EH (cell line): ENCODE data around the gene R3HDM4.

Experiments
- DNase-seq: peaks from one replicate; pipeline ENCODE4 v3.0.0-alpha.2; 2015; ENCODE audit warnings: low read depth

The R3HDM4 gene

DNA sequence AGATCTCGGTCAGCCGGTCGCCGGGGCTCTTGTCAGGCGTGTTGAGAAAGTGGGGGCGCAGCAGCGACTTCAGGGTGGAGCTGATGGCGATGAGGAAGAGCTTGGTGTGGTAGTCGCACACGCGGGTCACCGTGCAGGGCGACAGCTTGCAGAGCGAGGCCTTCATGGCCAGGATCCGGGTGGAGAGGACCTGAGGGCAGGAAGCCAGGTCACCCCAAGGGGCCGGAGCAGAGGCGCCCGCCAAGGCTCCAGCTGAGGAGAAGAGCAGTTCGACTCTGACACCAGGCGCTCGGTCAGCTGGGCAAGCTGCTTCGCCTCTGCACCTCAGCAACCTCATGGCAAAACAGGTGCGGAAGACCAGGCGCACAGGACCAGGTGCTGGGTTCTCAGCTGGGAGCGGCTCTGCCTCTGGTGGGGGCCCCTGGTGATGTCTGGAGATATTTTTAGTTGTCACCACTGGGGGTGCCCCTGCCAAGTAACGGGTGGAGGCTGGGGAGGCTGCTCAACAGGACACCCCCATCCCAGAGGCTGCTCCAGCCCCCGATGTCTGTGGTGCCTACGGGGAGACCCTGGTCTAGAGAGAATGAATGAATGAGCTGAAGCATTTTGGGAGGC lies 37.6 kb downstream of the R3HDM4 start:
- DNase-seq: no peak

DNA sequence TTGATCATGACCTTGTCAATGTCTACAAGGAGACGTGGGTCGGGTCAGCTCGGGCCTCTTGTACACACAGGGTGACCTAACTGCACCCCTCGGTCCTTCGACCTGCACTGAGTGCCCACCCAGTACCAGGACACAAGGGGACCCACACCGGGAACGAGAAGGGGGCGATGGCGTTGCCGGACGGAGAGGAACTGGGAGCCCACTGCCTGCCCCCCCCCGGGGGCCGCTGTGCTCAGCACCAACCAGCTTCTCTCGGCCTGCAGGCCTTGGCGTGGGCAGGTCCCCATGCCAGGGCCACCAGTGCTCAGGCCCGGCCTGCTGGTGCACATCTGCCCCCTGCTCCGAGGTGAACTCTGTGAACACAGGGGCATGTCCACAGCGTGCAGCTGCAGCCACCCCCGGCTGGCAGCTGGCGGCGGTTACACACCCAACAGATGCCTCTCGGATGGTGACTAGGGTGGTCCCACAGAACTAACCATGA lies 39.4 kb downstream of the R3HDM4 start:
- no peak for DNase-seq

DNA sequence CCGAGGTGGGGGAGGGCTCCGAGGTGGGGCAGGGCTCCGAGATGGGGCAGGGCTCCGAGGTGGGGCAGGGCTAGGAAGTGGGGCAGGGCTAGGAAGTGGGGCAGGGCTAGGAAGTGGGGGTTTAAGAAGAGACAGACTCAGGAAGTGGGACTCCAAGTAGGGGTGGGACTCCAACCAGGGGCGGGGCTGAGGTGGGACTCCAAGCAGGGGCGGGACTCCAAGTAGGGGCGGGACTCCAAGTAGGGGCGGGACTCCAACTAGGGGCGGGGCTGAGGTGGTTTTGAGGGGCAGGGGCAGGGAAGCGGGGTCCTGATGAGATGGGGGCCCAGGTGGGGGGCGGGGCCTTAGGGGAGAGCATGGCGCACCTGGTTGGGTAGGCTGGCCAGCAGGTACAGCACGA lies 39.9 kb downstream of the R3HDM4 start:
- DNase-seq: peak; percentile 43

DNA sequence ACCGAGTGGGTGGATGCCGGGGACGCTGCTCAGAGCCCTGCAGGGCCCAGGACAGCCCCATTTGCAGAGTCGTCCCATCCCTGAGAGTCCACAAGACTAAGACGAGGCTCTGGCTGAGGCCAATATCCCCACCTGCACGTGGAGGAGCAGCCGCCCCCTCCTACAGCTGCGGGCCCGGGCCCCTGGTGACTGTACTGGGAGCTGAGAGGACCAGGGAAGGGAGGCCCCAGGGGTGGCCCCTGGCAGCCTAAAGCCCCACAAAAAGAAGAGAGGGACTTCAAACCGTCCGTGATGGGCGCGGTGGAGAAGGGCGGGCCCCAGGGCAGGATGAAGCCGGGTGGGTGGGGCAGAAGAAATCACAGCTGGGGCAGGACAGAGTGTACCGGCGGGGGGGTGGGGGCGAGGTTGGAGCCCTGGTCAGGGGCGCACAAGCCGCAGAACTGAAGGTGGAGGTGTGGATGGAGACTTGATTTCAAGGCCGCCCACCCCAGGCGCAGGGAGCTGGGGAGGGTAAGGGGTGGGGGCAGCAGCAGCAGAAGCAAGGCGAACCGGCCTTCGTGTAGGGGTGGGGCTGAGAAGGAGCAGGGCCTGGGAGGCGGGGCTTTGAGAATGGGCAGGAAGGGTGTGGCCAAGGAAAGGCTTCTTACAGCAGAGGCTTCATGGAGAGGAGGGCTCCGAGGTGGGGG lies 40.6 kb downstream of the R3HDM4 start:
- DNase-seq: peak; percentile 42

DNA sequence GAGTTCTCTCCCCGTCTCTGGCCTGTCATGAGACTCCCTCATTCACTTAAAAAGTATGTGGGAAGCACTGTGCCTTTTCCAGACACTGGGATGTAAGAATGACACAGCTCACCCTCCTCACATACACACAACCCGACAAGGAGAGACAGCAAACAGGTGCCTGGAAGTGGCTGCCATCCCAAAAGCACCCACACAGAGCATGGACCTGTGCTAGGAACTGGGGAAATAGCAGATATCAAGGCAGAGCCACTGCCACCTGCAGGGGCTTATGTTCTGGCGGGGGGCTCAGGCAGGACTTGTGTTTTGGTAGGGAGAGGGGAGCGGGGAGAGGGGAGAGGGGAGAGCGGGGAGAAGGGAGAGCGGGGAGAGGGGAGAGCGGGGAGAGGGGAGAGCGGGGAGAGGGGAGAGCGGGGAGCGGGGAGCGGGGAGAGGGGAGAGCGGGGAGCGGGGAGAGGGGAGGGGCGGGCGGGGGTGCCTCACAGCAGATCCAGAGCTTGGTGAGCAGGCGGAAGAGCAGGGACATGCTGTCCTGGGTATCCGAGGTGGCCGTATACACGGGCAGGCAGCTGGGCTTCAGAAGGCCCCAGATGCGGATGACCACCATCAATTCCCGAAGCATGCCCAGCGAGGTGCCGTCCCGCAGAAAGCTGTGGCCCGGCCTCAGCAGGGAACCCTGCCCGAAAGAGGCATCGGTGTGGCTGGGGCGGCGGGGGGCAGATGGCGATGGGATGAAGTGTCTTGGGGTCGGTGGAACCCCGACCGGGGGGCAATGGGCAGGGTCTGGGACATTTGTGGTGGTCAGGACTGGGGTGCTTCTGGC lies 41.4 kb downstream of the R3HDM4 start:
- DNase-seq: no peak

DNA sequence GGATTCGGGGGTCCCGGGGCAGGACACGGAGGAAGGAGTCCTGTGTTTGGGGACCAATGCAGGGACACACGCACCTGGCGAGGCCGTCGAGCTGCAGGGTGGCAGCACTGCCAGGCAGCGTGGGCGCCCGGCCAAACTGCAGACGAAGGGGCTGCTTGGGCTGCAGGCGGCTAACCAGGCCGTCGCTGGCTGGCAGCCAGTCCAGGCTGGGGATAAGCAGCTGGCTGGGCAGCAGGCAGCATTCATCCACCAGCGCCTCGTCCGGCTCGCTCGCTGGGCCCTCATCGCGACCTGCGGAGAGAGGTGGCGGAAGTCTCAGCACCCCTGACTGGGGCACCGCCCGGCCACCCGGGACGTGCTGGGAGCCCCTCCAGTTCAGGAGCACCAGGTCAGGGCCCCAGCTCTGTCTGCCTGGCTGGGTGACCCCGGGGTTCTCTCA lies 42.0 kb downstream of the R3HDM4 start:
- no peak for DNase-seq

DNA sequence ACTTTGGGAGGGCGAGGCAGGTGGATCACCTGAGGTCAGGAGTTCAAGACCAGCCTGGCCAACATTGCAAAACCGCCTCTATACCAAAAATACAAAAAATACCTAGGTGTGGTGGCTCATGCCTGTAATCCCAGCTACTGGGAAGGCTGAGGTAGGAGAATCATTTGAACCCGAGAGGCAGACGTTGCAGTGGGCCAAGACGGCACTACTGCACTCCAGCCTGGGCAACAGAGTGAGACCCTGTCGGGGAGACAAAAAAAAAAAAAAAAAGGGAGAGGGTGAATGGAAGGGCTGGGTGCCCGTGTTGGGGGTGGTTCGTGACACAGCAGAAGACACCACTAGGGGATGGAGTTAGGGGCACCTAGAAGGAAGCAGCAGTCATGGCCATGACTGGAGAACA lies 42.7 kb downstream of the R3HDM4 start:
- DNase-seq: no peak

DNA sequence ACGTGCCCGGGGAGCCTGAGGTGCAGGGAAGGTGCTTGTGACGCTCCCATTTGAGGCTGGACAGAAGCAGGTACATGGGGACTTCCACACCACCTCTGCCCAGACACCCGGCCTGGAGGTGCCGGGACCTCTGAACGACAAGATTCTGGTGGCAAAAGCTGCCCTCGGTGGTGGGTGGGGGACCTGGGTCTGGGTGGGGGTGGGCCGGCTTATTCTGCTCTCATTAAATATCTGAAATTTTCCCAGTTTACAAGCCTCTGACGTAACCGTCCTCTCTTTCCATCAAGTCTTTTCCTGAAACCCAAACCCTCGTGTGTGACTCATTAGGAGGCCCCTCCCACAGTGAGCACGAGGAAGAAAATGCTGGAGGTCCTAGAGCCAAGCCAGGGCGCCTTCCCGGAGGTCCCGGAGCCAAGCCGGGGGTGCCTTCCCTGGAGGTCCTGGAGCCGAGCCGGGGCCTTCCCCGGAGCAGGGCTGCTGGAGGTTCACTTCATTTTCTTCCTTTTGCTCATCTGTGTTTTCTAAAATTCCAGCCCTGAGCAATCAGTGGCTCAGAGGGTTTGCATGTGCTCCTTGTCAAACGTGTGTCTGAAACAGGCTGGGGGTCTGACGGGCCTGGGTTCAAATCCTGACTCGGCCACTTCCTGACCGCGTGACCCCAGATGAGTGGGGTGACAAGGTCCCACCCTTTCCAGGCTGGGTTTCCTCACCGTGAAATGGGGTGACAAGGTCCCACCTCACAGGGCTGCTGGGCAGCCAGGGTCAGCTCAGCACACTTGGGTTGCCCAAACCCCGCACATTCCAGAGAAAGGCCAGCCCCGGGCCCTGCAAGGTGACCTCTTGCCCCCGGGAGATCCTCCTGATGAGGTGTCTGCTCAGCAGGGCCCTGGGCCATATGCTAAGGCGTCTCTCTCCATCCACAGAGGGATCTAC lies 43.5 kb downstream of the R3HDM4 start:
- DNase-seq: peak; percentile 97

DNA sequence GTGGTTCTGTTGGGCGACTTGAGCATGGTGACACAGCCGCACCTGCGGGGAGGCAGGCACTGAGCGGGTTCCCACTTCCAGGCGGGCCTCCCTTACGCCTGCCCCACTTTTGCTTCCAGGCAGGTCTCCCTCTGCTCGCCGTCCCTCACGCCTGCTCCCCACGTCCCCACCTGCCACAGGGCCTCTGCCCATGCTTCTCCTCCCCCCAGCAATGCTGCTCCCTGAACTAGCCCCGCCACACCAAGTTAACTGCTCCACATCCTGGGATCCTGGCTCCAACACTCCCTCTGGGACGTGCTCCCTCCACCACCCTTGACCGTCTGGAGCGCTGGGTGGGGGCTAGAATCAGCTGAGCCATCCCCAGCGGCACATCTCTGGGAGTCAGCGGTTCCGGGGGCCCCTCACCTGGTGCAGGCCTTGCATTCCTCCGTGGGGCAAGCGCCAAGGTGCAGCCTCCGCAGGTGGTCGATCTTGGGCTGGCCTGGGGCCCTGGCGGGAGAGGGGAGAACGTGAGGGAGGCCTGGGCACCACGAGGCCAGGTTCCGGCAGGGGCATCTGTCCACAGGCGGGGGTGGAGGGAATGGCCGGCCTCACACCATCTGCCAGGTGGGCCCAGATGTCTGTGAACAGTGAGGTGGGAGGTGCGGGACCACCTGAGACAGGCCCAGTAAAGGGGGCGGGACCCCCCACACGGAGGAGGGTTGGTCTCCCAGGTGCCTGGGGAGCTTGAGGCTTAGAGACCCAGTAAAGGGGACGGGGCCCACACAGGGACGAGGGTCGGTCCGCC lies 44.4 kb downstream of the R3HDM4 start:
- no peak for DNase-seq

DNA sequence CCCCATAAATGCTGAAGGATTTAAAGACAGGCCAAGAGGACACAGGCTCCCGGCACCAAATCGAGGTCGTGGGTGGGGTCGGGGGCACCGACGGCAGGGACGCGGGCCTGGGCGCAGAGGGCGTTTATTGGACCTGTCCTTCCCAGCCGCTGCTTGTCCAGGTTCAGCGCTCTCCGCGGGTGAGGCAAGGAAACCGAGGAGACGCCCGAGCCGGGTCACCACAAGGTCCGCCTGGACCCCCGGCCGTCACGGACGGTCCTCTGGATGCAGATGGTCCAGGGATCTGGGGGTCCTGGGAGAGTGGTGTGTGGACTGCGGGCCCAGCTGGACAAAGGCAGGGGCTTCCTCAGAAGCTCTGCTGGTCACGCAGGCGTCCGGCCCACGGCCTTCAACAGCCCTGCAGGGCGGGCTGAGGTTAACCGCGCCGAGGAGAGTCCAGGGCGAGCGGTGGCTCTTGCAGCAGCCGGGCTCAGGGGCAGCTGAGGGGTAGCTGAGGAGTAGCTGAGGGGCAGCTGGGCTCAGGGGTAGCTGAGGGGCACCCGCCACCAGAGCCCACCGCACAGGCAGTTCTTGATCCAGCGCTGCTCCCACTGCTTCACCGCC lies 45.1 kb downstream of the R3HDM4 start:
- no peak for DNase-seq

DNA sequence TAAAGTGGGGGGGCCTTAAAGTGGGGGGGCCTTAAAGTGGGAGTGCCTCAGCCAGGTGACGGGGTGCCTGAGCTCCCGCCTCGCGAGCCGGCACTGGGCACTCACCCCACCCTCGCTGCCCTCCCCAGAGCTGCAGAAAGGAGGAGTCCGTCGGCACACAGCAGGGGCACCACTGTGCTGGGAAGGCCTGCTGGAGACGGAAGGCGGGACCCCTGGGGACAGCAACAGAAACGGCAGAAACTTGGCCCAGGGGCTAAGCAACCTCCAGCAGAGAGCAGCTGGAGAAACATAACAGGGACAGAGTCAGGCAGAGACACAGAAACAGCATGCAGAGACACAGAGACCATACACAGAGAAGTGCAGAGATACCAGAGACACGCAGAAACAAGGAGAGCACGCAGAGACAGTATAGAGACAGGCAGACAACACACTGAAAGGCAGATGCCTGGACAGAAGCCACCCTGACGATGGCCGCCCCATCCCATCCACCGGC lies 45.7 kb downstream of the R3HDM4 start:
- no peak for DNase-seq

DNA sequence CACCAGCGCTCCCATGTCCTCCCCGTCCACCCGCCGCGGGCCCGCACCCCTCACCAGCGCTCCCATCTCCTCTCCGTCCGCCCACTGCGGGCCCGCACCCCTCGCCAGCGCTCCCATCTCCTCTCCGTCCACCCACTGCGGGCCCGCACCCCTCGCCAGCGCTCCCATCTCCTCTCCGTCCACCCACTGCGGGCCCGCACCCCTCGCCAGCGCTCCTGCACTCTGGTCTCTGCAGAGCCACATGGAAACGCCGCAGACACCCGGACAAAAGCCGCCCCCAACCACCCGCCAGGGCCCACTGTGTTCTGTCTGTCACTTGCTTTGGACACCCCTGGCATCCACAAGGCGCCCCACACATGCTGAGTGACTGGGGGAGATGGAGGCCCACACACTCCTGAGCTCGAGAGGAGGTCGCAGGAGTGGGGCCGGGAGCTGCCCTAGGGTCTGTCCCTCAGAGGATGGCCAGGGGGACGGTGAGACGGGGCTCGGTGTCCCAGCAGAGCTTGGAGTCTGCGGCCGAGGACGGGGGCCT lies 46.2 kb downstream of the R3HDM4 start:
- no peak for DNase-seq

DNA sequence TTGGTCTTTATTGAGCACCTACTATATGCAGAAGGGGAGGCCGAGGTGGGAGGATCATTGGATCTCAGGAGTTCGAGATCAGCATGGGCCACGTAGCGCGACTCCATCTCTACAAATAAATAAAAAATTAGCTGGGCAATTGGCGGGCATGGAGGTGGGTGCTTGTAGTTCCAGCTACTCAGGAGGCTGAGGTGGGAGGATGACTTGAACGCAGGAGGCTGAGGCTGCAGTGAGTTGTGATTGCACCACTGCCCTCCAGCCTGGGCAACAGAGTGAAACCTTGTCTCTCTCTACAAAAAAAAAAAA lies 49.8 kb downstream of the R3HDM4 start:
- no peak for DNase-seq

DNA sequence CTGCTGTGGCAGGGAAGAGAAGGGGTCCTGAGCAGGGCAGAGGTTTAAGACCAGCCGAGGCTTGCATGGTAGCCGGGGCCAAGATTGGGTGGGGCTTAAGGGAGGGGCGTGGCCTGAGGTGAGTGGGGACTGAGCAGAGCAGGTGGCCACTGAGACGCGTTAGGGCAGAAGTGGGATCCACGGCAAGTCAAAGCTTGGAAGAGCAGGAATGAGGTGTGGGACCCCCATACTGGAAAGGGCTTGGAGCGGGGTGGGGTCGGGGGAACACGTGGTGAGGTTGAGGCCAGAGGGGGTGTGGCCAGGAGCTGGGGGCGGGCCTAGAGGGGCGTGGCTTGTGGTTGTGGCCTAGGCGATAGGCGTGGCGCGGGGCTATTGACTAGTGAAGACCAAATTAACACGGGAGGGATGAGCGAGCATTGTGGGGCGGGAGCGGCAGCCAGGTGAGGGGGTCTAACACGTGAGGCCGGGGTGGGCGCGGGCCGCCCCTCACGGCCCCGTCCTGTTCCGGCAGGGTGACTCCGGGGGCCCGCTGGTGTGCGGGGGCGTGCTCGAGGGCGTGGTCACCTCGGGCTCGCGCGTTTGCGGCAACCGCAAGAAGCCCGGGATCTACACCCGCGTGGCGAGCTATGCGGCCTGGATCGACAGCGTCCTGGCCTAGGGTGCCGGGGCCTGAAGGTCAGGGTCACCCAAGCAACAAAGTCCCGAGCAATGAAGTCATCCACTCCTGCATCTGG lies 50.3 kb downstream of the R3HDM4 start:
- peak; percentile 70 for DNase-seq

DNA sequence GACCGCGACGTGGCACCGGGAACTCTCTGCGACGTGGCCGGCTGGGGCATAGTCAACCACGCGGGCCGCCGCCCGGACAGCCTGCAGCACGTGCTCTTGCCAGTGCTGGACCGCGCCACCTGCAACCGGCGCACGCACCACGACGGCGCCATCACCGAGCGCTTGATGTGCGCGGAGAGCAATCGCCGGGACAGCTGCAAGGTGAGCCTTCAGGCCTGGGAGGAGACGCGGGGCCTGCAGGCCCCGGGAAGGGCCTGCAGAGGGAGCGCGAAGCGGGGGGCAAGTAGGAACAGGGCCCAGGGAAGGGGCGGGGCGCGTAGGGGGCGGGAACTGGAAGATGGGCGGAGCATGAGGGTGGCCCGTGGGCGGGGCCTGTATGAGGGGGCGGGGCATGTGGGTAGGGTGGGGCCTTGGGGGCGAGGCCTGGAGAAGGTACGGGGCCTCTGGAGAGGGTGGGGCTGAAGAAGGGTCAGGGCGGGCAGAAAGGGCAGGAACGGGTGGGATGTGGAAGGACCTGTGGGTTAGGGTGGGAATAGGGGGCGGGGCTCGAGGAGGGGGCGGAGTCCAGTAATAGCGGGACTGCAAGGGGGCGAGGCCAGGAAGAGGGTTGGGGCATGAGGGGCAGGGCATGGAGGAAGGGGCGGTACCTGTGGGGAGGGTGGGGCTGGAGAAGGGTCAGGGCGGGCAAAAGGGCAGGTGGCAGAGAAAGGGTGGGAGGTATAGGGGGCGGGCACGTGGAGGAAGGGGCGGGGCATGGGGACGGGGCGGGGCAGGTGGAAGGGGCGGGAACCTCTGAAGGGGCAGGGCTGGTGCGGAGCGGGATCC lies 51.1 kb downstream of the R3HDM4 start:
- peak; percentile 33 for DNase-seq

DNA sequence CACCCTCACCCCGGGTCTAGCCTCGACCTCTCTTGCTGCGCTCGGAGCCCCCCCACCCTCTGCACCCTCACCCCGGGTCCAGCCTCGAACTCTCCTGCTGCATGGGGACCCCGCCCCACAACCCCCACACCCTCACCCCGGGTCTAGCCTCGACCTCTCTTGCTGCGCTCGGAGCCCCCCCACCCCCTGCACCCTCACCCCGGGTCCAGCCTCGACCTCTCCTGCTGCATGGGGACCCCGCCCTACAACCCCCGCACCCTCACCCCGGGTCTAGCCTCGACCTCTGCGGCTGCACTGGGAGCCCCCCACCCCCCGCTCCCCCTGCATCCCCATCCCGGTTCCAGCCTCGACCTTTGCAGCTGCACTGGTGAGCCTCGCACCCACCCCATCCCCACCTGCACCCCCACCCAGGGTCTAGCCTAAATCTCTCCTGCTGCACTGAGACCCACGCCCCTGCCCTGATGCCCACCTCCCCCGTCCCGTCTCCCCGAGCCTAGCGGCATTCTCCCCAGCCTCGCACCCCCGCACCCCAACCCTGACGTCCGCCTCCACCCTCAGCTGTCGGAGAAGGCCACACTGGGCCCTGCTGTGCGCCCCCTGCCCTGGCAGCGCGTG lies 51.8 kb downstream of the R3HDM4 start:
- no peak for DNase-seq

DNA sequence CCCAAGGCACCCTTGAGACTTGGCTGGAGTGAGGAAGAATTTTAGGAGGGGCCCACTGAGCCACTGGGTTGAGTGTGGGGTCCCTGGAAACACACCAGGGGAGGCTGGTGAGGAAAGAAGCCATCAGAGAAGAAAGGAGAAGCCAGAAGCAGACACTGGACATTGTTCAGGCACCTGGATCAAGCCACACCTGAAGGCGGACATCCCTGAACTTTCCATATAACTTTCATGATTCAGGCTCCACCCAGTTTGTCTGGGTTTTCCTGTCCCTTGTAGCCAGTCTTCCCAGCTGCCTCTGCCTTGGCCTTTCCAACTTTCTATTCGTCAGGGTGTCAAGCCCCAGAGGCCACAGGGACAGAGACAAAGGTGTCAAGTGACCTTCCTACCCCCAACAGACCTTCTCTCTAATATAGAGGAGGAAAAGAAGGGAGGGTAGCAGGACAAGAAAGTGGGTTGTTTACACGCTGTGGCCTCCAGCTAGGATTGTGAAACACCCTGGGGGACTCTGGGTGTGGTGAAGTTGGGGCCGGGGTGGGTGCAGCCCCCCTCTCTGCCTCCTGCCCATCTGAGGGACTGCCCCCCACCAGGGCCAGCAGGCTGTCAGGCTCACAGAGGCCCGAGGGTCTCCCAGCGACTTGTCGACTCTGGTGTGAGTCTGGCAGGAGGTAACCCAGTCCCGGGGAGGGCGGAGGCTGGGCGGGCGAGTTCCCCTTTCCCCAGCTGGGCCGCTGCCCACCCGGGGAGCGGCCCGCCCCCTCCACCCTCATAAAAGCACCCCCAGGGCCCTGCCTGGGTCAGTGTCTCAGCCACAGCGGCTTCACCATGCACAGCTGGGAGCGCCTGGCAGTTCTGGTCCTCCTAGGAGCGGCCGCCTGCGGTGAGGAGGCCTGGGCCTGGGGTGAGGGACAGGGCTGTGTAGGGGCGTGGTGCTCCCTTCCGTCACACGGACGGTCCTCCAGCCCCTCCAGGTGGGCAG lies 53.9 kb downstream of the R3HDM4 start, which contains the start of gene CFD:
TSS of gene CFD (plus strand) at position 797 of the 976 bp plus-strand sequence. CDS start at position 823, 26 bp downstream.
- no peak for DNase-seq
